SW 1271 (cell line): ENCODE data around the gene SCG5.

Experiments
- DNase-seq, 2 experiments: peaks; one replicate each; lab custom pipeline; 2025; lab: John Stamatoyannopoulos, UW

SCG5 gene

GRCh38 chr15:32723171-32723948, 81.8 kb downstream of the SCG5 start:
- no peak for DNase-seq

- DNase-seq = no peak
These were observed 88.3 kb downstream of the SCG5 start for GRCh38 chr15:32729700-32730395.

GRCh38 chr15:32730677-32731654, 89.5 kb downstream of the SCG5 start:
- no peak for DNase-seq

- no peak for DNase-seq
These were observed 91.2 kb downstream of the SCG5 start for GRCh38 chr15:32732574-32733157.

- DNase-seq = no peak
These were observed 91.8 kb downstream of the SCG5 start for GRCh38 chr15:32733281-32733680.

- DNase-seq = no peak
These were observed 94.6 kb downstream of the SCG5 start for GRCh38 chr15:32735989-32736700.

GRCh38 chr15:32736701-32737061, 95.2 kb downstream of the SCG5 start:
- DNase-seq = no peak

GRCh38 chr15:32737304-32737703, 95.8 kb downstream of the SCG5 start:
- DNase-seq = no peak

- no peak for DNase-seq
These were observed 97.2 kb downstream of the SCG5 start for GRCh38 chr15:32738666-32739065.

- no peak for DNase-seq
These were observed 98.1 kb downstream of the SCG5 start for GRCh38 chr15:32739522-32740063.

GRCh38 chr15:32743411-32744140, 102.1 kb downstream of the SCG5 start:
- DNase-seq = no peak

GRCh38 chr15:32746116-32746857, 104.8 kb downstream of the SCG5 start:
- no peak for DNase-seq
